Naive thymus-derived CD4-positive, alpha-beta T cell (primary cell): ENCODE measurements around the gene PARD3B. TPM values are rescaled to one million over a fixed set of nuclear protein-coding genes. Genes with fewer than 3 reads are reported as not detected.
A peak's percentile ranks its signal among the peaks of the same experiment; 100 is the strongest.

Source experiments
- ATAC-seq: fragments of 150-1000 bp; cut with Tn5 transposase; 2 replicates; pipeline ENCODE4 v1.10.0; 2021; ENCODE audit warnings: mild to moderate bottlenecking, moderate library complexity
- CTCF ChIA-PET: fragments of 350-600 bp; sonication (Branson Sonifier 250); formaldehyde crosslinking; loops from one replicate; lab custom pipeline; 2021; ENCODE audit warnings: antibody characterized with exemption; lab: Charles Lee
- POLR2A ChIA-PET: fragments of 350-600 bp; sonication (Branson Sonifier 250); formaldehyde crosslinking; loops from one replicate; lab custom pipeline; 2021; ENCODE audit warnings: antibody characterized with exemption, inconsistent platforms; lab: Charles Lee
- DNase-seq, 9 donors: peaks; one replicate each; pipeline versions ENCODE4 v3.0.0 to v3.0.0-alpha.2; 2020 to 2022; ENCODE audit warnings: mixed read lengths in 1 of 9
- H3K27ac ChIP-seq: one replicate; pipeline ENCODE4 v1.7.0; 2013; ENCODE audit warnings: mild to moderate bottlenecking, low read depth, low read length, moderate library complexity
- H3K27me3 ChIP-seq, 2 donors: one replicate each; pipeline ENCODE4 v1.7.0; 2013; ENCODE audit warnings: low read length in 2 of 2, mild to moderate bottlenecking in 2 of 2, moderate library complexity in 2 of 2; ENCODE audit not compliant: control insufficient read depth in 2 of 2, insufficient read depth in 2 of 2
- H3K36me3 ChIP-seq, 3 experiments: 1 replicate in 2 of 3; 2 replicates in 1 of 3; pipeline ENCODE4 v1.7.0; 2013; ENCODE audit warnings: low read length in 3 of 3, mild to moderate bottlenecking in 3 of 3, moderate library complexity in 1 of 3; ENCODE audit not compliant: insufficient read depth in 3 of 3, control insufficient read depth in 2 of 3
- H3K4me1 ChIP-seq, 2 donors: one replicate each; pipeline ENCODE4 v1.7.0; 2013; ENCODE audit warnings: low read length in 2 of 2, mild to moderate bottlenecking in 2 of 2, moderate library complexity in 1 of 2; ENCODE audit not compliant: control insufficient read depth in 2 of 2, insufficient read depth in 2 of 2
- H3K4me3 ChIP-seq: 2 replicates; pipeline ENCODE4 v1.7.0; 2013; ENCODE audit warnings: mild to moderate bottlenecking, low read length
- H3K9me3 ChIP-seq, 3 experiments: 1 replicate in 2 of 3; 2 replicates in 1 of 3; pipeline ENCODE4 v1.7.0; 2013; ENCODE audit warnings: low read length in 3 of 3; ENCODE audit not compliant: control insufficient read depth in 2 of 3
- H3K27ac Mint-ChIP-seq, 9 donors: one replicate each; pipeline ENCODE4 v1.8.0; 2020 to 2022; ENCODE audit warnings: mixed read lengths in 9 of 9, mild to moderate bottlenecking in 8 of 9, moderate library complexity in 5 of 9, inconsistent platforms in 2 of 9
- H3K27me3 Mint-ChIP-seq, 5 donors: one replicate each; pipeline ENCODE4 v1.8.0; 2021 to 2022; ENCODE audit warnings: mixed read lengths in 5 of 5, mild to moderate bottlenecking in 1 of 5
- H3K36me3 Mint-ChIP-seq, 5 donors: one replicate each; pipeline ENCODE4 v1.8.0; 2020 to 2022; ENCODE audit warnings: mixed read lengths in 5 of 5, mild to moderate bottlenecking in 3 of 5, inconsistent platforms in 1 of 5
- H3K4me1 Mint-ChIP-seq, 7 donors: one replicate each; pipeline ENCODE4 v1.8.0; 2020 to 2022; ENCODE audit warnings: mixed read lengths in 7 of 7, mild to moderate bottlenecking in 3 of 7, inconsistent platforms in 1 of 7
- H3K4me3 Mint-ChIP-seq, 10 donors: one replicate each; pipeline ENCODE4 v1.8.0; 2020 to 2022; ENCODE audit warnings: mild to moderate bottlenecking in 10 of 10, mixed read lengths in 10 of 10, moderate library complexity in 6 of 10, inconsistent platforms in 2 of 10
- H3K9me3 Mint-ChIP-seq, 11 donors: one replicate each; pipeline ENCODE4 v1.8.0; 2020 to 2022; ENCODE audit warnings: mixed read lengths in 11 of 11, mild to moderate bottlenecking in 4 of 11, inconsistent platforms in 1 of 11, moderate library complexity in 1 of 11
- intact Hi-C, 2 donors: fragments of 100-400 bp; cut with micrococcal nuclease; formaldehyde crosslinking; loops; one replicate each; pipeline ENCODE4 v1.15.1; 2023
- polyA plus RNA-seq, 2 donors: library from polyadenylated mRNA; unstranded; fragments of 300-500 nt; fragmentation: Illumina TruSeq; gene quantifications; one replicate each; pipeline ENCODE4 v1.2.3, GENCODE V29; 2021
- total RNA-seq, 6 experiments: library from RNA in 5 of 6; stranded (reverse) in 5 of 6; gene quantifications; 1 replicate in 5 of 6; 2 replicates in 1 of 6; pipeline ENCODE4 v1.2.3 and lab custom pipeline; 2021 to 2026

Gene PARD3B
- total and polyA plus RNA-seq, 7 experiments from 2014 or later: 0.22 to 4.0 (median 0.87) TPM

GRCh38 chr2:205276116-205276777 is 731.0 kb downstream of the PARD3B start:
- Mint-ChIP-seq H3K27ac (no peak overlapping the region), H3K9me3 (peaks cover 0 to 7% (median 0%) of the 10 kb centered on the region in 11 donors), H3K36me3 (peaks cover 0 to 5% (median 0%) of the 10 kb centered on the region in 5 donors), H3K27me3 (peaks cover 0 to 49% (median 0%) of the 10 kb centered on the region in 5 donors), H3K4me3 (no peak overlapping the region), H3K4me1 (no peaks in the 10 kb centered on the region)
- no peaks in the 10 kb centered on the region for H3K27me3 ChIP-seq
- DNase-seq (no peak), ATAC-seq (no peak)
- intact Hi-C loops: no loop called here
- no peaks in the 10 kb centered on the region for H3K9me3 ChIP-seq
- no peaks in the 10 kb centered on the region for H3K4me1 ChIP-seq
- no peak overlapping the region for H3K27ac ChIP-seq
- no peaks in the 10 kb centered on the region for H3K36me3 ChIP-seq
- ChIA-PET CTCF (no interaction called here), POLR2A (no interaction called here)
- H3K4me3 ChIP-seq: no peak overlapping the region

- H3K4me3 ChIP-seq: no peak overlapping the region
- Mint-ChIP-seq H3K27me3 (peaks cover 0 to 31% (median 0%) of the 10 kb centered on the region in 5 donors), H3K27ac (no peak overlapping the region), H3K4me3 (no peak overlapping the region), H3K9me3 (peaks cover 0 to 7% (median 0%) of the 10 kb centered on the region in 11 donors), H3K36me3 (peaks cover 0 to 5% (median 0%) of the 10 kb centered on the region in 5 donors), H3K4me1 (no peaks in the 10 kb centered on the region)
- no peak overlapping the region for H3K27ac ChIP-seq
- no peaks in the 10 kb centered on the region for H3K36me3 ChIP-seq
- CTCF ChIA-PET: no interaction called here
- no peak for DNase-seq
- intact Hi-C loops: no loop called here
- ATAC-seq: no peak
- H3K4me1 ChIP-seq: no peaks in the 10 kb centered on the region
- POLR2A ChIA-PET: no interaction called here
- H3K27me3 ChIP-seq: no peaks in the 10 kb centered on the region
- H3K9me3 ChIP-seq: no peaks in the 10 kb centered on the region
Observed at GRCh38 chr2:205280596-205281236, 735.4 kb downstream of the PARD3B start.

GRCh38 chr2:205283736-205284270 is 738.5 kb downstream of the PARD3B start:
- Mint-ChIP-seq H3K27ac (peak overlapping the region in 1 of 9 donors; percentile 60), H3K36me3 (no peaks in the 10 kb centered on the region)
- POLR2A ChIA-PET: no interaction called here

GRCh38 chr2:205284334-205284733 is 739.1 kb downstream of the PARD3B start:
- POLR2A ChIA-PET: no interaction called here
- H3K4me3 Mint-ChIP-seq: no peak overlapping the region
- DNase-seq (no peak), ATAC-seq (no peak)
- Histone ChIP-seq H3K4me1 (no peaks in the 10 kb centered on the region), H3K4me3 (no peak overlapping the region), H3K27me3 (no peaks in the 10 kb centered on the region), H3K9me3 (no peaks in the 10 kb centered on the region), H3K36me3 (no peaks in the 10 kb centered on the region), H3K27ac (no peak overlapping the region)
- H3K36me3 Mint-ChIP-seq: no peaks in the 10 kb centered on the region
- no peaks in the 10 kb centered on the region for H3K4me1 Mint-ChIP-seq
- peaks cover 0 to 10% (median 0%) of the 10 kb centered on the region in 5 donors for H3K27me3 Mint-ChIP-seq
- CTCF ChIA-PET: no interaction called here
- peaks cover 0 to 5% (median 0%) of the 10 kb centered on the region in 11 donors for H3K9me3 Mint-ChIP-seq
- no peak overlapping the region for H3K27ac Mint-ChIP-seq
- intact Hi-C loops: no loop called here

More at GRCh38 chr2:205283736-205284270, 738.5 kb downstream of the PARD3B start:
- H3K27ac ChIP-seq: no peak overlapping the region
- Mint-ChIP-seq H3K9me3 (peaks cover 0 to 5% (median 0%) of the 10 kb centered on the region in 11 donors), H3K4me3 (no peak overlapping the region), H3K27me3 (peaks cover 0 to 14% (median 0%) of the 10 kb centered on the region in 5 donors), H3K4me1 (no peaks in the 10 kb centered on the region)
- H3K36me3 ChIP-seq: no peaks in the 10 kb centered on the region
- DNase-seq (no peak), ATAC-seq (no peak)
- intact Hi-C loops: no loop called here
- H3K27me3 ChIP-seq: no peaks in the 10 kb centered on the region
- CTCF ChIA-PET: no interaction called here
- H3K4me1 ChIP-seq: no peaks in the 10 kb centered on the region
- H3K4me3 ChIP-seq: no peak overlapping the region
- no peaks in the 10 kb centered on the region for H3K9me3 ChIP-seq

GRCh38 chr2:205287316-205287715 is 742.0 kb downstream of the PARD3B start:
- H3K4me1 ChIP-seq: no peaks in the 10 kb centered on the region
- H3K27ac Mint-ChIP-seq: no peak overlapping the region
- H3K4me3 ChIP-seq: no peak overlapping the region
- intact Hi-C loops: no loop called here
- H3K9me3 Mint-ChIP-seq: peaks cover 0 to 8% (median 0%) of the 10 kb centered on the region in 11 donors
- ChIA-PET CTCF (no interaction called here), POLR2A (no interaction called here)
- no peak overlapping the region for H3K27ac ChIP-seq
- no peaks in the 10 kb centered on the region for H3K9me3 ChIP-seq
- ATAC-seq (no peak), DNase-seq (no peak)
- H3K27me3 Mint-ChIP-seq: no peaks in the 10 kb centered on the region
- H3K4me3 Mint-ChIP-seq: no peak overlapping the region
- H3K36me3 Mint-ChIP-seq: no peaks in the 10 kb centered on the region
- H3K27me3 ChIP-seq: no peaks in the 10 kb centered on the region
- no peaks in the 10 kb centered on the region for H3K36me3 ChIP-seq
- H3K4me1 Mint-ChIP-seq: no peaks in the 10 kb centered on the region

- no peaks in the 10 kb centered on the region for H3K36me3 Mint-ChIP-seq
- Histone ChIP-seq H3K27me3 (no peaks in the 10 kb centered on the region), H3K4me3 (no peak overlapping the region), H3K27ac (no peak overlapping the region), H3K4me1 (no peaks in the 10 kb centered on the region), H3K9me3 (no peaks in the 10 kb centered on the region), H3K36me3 (no peaks in the 10 kb centered on the region)
- H3K4me3 Mint-ChIP-seq: no peak overlapping the region
- CTCF ChIA-PET: no interaction called here
- H3K4me1 Mint-ChIP-seq: peaks cover 0 to 3% (median 0%) of the 10 kb centered on the region in 7 donors
- intact Hi-C loops: no loop called here
- no peak for DNase-seq
- no peaks in the 10 kb centered on the region for H3K27me3 Mint-ChIP-seq
- H3K27ac Mint-ChIP-seq: no peak overlapping the region
- H3K9me3 Mint-ChIP-seq: peaks cover 0 to 8% (median 0%) of the 10 kb centered on the region in 11 donors
- POLR2A ChIA-PET: no interaction called here
- no peak for ATAC-seq
Observed at GRCh38 chr2:205288686-205289085, 743.4 kb downstream of the PARD3B start.
